Liver (tissue), 3 donors: ENCODE results near the gene GINS2.

ENCODE experiments used
- CTCF ChIP-seq: fragments of 150-350 bp; IDR thresholded peaks from 2 replicates; pipeline ENCODE4 v1.5.1; 2017; ENCODE audit warnings: improper control_type of control experiment, low read depth, low read length; ENCODE audit not compliant: missing input control
- RAD21 ChIP-seq, 2 donors: IDR thresholded peaks; 2 replicates each; pipeline ENCODE4 v1.6.1; 2016; ENCODE audit warnings: antibody characterized with exemption in 2 of 2, mild to moderate bottlenecking in 2 of 2
- donor health status: healthy.
- donor health status: healthy.

- TF ChIP-seq CTCF, result no peak
- no peak for TF ChIP-seq RAD21 (IDR thresholded peaks at IDR 0.05)
Measured at GRCh38 chr16:85633438-85633743, 55.4 kb downstream of the GINS2 start.
